Thoracic aorta (tissue), 2 donors: Measurements from ENCODE around the gene ZNF695. TPM values are rescaled to one million over a fixed set of nuclear protein-coding genes. Genes with fewer than 3 reads are reported as not detected.

Experiments used
- ATAC-seq: fragments of 150-250 bp; one replicate; pipeline ENCODE4 v1.8.0; 2017; ENCODE audit warnings: low read depth; ENCODE audit not compliant: insufficient number of reproducible peaks, low FRiP score
- DNase-seq: peaks from one replicate; pipeline ENCODE4 v3.0.0-alpha.2; 2020; ENCODE audit warnings: low spot score
- H3K27ac ChIP-seq, 2 donors: fragments of 200-600 bp; sonication (generic); 1 replicate in 1 of 2; 2 replicates in 1 of 2; pipeline ENCODE4 v1.5.1; 2016; ENCODE audit warnings: mild to moderate bottlenecking in 2 of 2, moderate library complexity in 2 of 2
- H3K27me3 ChIP-seq: fragments of 200-600 bp; sonication (generic); replicated peaks from 2 replicates; pipeline ENCODE4 v1.6.0; 2016; ENCODE audit warnings: mild to moderate bottlenecking; ENCODE audit not compliant: insufficient read depth
- H3K36me3 ChIP-seq: fragments of 200-600 bp; sonication (generic); one replicate; pipeline ENCODE4 v1.5.1; 2016
- H3K4me1 ChIP-seq, 2 donors: fragments of 200-600 bp; sonication (generic); 1 replicate in 1 of 2; 2 replicates in 1 of 2; pipeline versions ENCODE4 v1.5.1 to v1.6.0; 2016; ENCODE audit warnings: low read depth in 2 of 2, mild to moderate bottlenecking in 1 of 2; ENCODE audit not compliant: control insufficient read depth in 1 of 2
- H3K4me3 ChIP-seq: fragments of 200-600 bp; sonication (generic); 2 replicates; pipeline ENCODE4 v1.5.1; 2016; ENCODE audit warnings: mild to moderate bottlenecking
- H3K9me3 ChIP-seq: fragments of 200-600 bp; sonication (generic); 2 replicates; pipeline ENCODE4 v1.5.1; 2016
- CTCF ChIP-seq: fragments of 200-600 bp; sonication (generic); IDR thresholded peaks from one replicate; pipeline ENCODE4 v1.5.1; 2019; ENCODE audit warnings: antibody characterized with exemption
- total RNA-seq, 2 donors: library from RNA; depleted of rRNA; stranded (reverse); fragments of >200 nt; gene quantifications; one replicate each; pipeline versions ENCODE4 v1.1.0 to v1.2.3, GENCODE V29; 2016

The ZNF695 gene
- total RNA-seq, 2 donors from 2014 or later = not detected

GRCh38 chr1:246971969-246972368, 35.9 kb downstream of the ZNF695 start:
- Histone ChIP-seq H3K36me3 (no peaks in the 10 kb centered on the region), H3K4me3 (no peak overlapping the region), H3K4me1 (no peaks in the 10 kb centered on the region), H3K27me3 (no peaks in the 10 kb centered on the region), H3K27ac (no peak overlapping the region), H3K9me3 (no peaks in the 10 kb centered on the region)
- ATAC-seq (no peak), DNase-seq (no peak)
- no peak for TF ChIP-seq CTCF

GRCh38 chr1:246971090-246971721, 36.7 kb downstream of the ZNF695 start:
- H3K9me3 ChIP-seq = no peaks in the 10 kb centered on the region
- DNase-seq (no peak), ATAC-seq (no peak)
- peak; percentile 92 for TF ChIP-seq CTCF
- H3K27me3 ChIP-seq = no peaks in the 10 kb centered on the region
- peak overlapping the region; percentile 33 for H3K4me3 ChIP-seq
- no peak overlapping the region for H3K27ac ChIP-seq
- no peaks in the 10 kb centered on the region for H3K36me3 ChIP-seq
- H3K4me1 ChIP-seq = no peaks in the 10 kb centered on the region

- no peak overlapping the region for H3K4me3 ChIP-seq
- H3K4me1 ChIP-seq = no peaks in the 10 kb centered on the region
- H3K27ac ChIP-seq = no peak overlapping the region
- no peak for TF ChIP-seq CTCF
- no peaks in the 10 kb centered on the region for H3K9me3 ChIP-seq
- no peaks in the 10 kb centered on the region for H3K36me3 ChIP-seq
- ATAC-seq = no peak
- DNase-seq = no peak
- H3K27me3 ChIP-seq = no peaks in the 10 kb centered on the region
These were observed 38.2 kb downstream of the ZNF695 start for GRCh38 chr1:246969621-246970020.

- Histone ChIP-seq H3K4me3 (no peak overlapping the region), H3K27ac (no peak overlapping the region), H3K36me3 (no peaks in the 10 kb centered on the region), H3K4me1 (no peaks in the 10 kb centered on the region), H3K27me3 (no peaks in the 10 kb centered on the region), H3K9me3 (no peaks in the 10 kb centered on the region)
- TF ChIP-seq CTCF = no peak
- DNase-seq = no peak
- ATAC-seq = no peak
These were observed 41.4 kb downstream of the ZNF695 start for GRCh38 chr1:246966502-246966901.

- Histone ChIP-seq H3K9me3 (no peaks in the 10 kb centered on the region), H3K27me3 (no peaks in the 10 kb centered on the region), H3K36me3 (no peaks in the 10 kb centered on the region), H3K4me1 (peaks cover 0 to 8% of the 10 kb centered on the region in 2 donors), H3K4me3 (peak overlapping the region; percentile 7), H3K27ac (no peak overlapping the region)
- ATAC-seq (peak; percentile 58), DNase-seq (no peak)
- TF ChIP-seq CTCF = peak; percentile 18
These were observed 47.7 kb downstream of the ZNF695 start for GRCh38 chr1:246959944-246960693.
